B cell (primary cell): ENCODE data around the gene EFL1.

ENCODE experiments used
- EZH2 ChIP-seq: IDR thresholded peaks from 2 replicates; pipeline ENCODE4 v1.6.1; 2012; ENCODE audit warnings: borderline replicate concordance, low read depth, mild to moderate bottlenecking, moderate library complexity, low read length; ENCODE audit not compliant: insufficient read depth, poor library complexity, severe bottlenecking
- TF ChIP-seq, protein P1 (sequence below): fragments of 200-600 bp; IDR thresholded peaks from one replicate; pipeline ENCODE4 v1.8.0; 2022; ENCODE audit warnings: antibody characterized with exemption, mild to moderate bottlenecking

DNA sequence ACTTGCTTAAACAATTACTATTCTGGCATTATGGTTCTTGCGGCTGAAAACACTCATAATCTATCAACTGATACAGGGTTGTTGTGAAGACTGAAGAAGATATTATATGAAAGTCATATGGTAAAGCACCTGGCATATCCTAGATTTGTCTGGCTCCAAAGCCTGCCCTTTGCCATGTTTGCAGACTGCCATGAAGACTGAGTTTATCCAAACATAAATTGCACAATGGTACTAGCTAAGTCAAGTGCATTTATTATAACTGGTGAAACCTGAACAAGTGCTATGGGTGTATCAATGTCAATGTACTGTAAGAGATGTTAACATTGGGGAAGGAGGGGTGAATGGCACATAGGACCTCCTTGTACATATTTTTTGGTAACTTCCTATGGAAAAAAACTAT is 129.3 kb downstream of the EFL1 start:
- TF ChIP-seq, protein P1, sequence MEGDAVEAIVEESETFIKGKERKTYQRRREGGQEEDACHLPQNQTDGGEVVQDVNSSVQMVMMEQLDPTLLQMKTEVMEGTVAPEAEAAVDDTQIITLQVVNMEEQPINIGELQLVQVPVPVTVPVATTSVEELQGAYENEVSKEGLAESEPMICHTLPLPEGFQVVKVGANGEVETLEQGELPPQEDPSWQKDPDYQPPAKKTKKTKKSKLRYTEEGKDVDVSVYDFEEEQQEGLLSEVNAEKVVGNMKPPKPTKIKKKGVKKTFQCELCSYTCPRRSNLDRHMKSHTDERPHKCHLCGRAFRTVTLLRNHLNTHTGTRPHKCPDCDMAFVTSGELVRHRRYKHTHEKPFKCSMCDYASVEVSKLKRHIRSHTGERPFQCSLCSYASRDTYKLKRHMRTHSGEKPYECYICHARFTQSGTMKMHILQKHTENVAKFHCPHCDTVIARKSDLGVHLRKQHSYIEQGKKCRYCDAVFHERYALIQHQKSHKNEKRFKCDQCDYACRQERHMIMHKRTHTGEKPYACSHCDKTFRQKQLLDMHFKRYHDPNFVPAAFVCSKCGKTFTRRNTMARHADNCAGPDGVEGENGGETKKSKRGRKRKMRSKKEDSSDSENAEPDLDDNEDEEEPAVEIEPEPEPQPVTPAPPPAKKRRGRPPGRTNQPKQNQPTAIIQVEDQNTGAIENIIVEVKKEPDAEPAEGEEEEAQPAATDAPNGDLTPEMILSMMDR: no peak
- no peak for TF ChIP-seq EZH2
